ENCODE results near the gene IFITM2. TPM values are rescaled to one million over a fixed set of nuclear protein-coding genes. Genes with fewer than 3 reads are reported as not detected.
A peak's percentile ranks its signal among the peaks of the same experiment; 100 is the strongest.

The IFITM2 gene
- total RNA-seq, 3 donors from 2014 or later, result 57.2 to 254 (median 111) TPM

- ATAC-seq (no peak), DNase-seq (no peak)
- Histone ChIP-seq H3K9me3 (peaks cover 9% of the 10 kb centered on the region), H3K36me3 (ENCODE audit: low read depth) (no peaks in the 10 kb centered on the region), H3K4me1 (ENCODE audit: low read depth) (peaks cover 25% of the 10 kb centered on the region), H3K4me3 (no peak overlapping the region)
- intact Hi-C loops (cut with DNase I, micrococcal nuclease), result no loop called here
- no peak for TF ChIP-seq CTCF (IDR thresholded peaks at IDR 0.05)
Measured at GRCh38 chr11:356610-357009, 49.0 kb downstream of the IFITM2 start.

- DNase-seq (no peak), ATAC-seq (no peak)
- no peak overlapping the region for H3K4me3 ChIP-seq
- peaks cover 9% of the 10 kb centered on the region for H3K9me3 ChIP-seq
- intact Hi-C loops (cut with DNase I, micrococcal nuclease), result no loop called here
- no peak for TF ChIP-seq CTCF (IDR thresholded peaks at IDR 0.05)
- H3K36me3 ChIP-seq (ENCODE audit: low read depth), result no peaks in the 10 kb centered on the region
- H3K4me1 ChIP-seq (ENCODE audit: low read depth), result peaks cover 25% of the 10 kb centered on the region
Measured at GRCh38 chr11:357582-357981, 50.0 kb downstream of the IFITM2 start.

- intact Hi-C loops (cut with DNase I, micrococcal nuclease), result no loop called here
- Histone ChIP-seq H3K9me3 (peaks cover 9% of the 10 kb centered on the region), H3K4me3 (no peak overlapping the region), H3K4me1 (ENCODE audit: low read depth) (peaks cover 20% of the 10 kb centered on the region), H3K36me3 (ENCODE audit: low read depth) (no peaks in the 10 kb centered on the region)
- TF ChIP-seq CTCF (IDR thresholded peaks at IDR 0.05), result no peak
- ATAC-seq (no peak), DNase-seq (peak in 2 of 3 donors; percentile 12 to 40)
Measured at GRCh38 chr11:358129-358800, 50.6 kb downstream of the IFITM2 start.

Other genes with a start within 250 kb of the IFITM2 start
- gene SCGB1C1, start 114.7 kb upstream of the IFITM2 start, total RNA-seq, result not detected
- 10 to 100 TPM; 51.5 to 59.9 (median 55.8) TPM for gene BET1L, start 100.4 kb upstream of the IFITM2 start, total RNA-seq
- gene RIC8A, start 100.1 kb upstream of the IFITM2 start, total RNA-seq, result 10 to 100 TPM; 75.1 to 93.1 (median 82.2) TPM
- 10 to 100 TPM; 19.3 to 22.1 (median 22.0) TPM for gene SIRT3, start 71.5 kb upstream of the IFITM2 start, total RNA-seq
- 100 to 1,000 TPM in 1 of 3 donors, 10 to 100 TPM in 2; 92.6 to 110 (median 96.4) TPM for gene PSMD13, start 70.8 kb upstream of the IFITM2 start, total RNA-seq
- gene NLRP6, start 29.4 kb upstream of the IFITM2 start, total RNA-seq, result 1 to 10 TPM in 1 of 3 donors, under 1 TPM in 2; 0.66 to 2.6 (median 0.72) TPM
- gene PGGHG, start 18.7 kb upstream of the IFITM2 start, total RNA-seq, result 10 to 100 TPM; 21.2 to 37.1 (median 29.7) TPM
- gene IFITM5, start 8.3 kb upstream of the IFITM2 start, total RNA-seq, result not detected
- gene IFITM1, start 6.2 kb downstream of the IFITM2 start, total RNA-seq, result 100 to 1,000 TPM in 1 of 3 donors, 10 to 100 TPM in 2; 80.2 to 182 (median 87.3) TPM
- gene IFITM3, start 13.0 kb downstream of the IFITM2 start, total RNA-seq, result 100 to 1,000 TPM in 2 of 3 donors, 10 to 100 TPM in 1; 76.1 to 410 (median 353) TPM
- gene B4GALNT4, start 61.7 kb downstream of the IFITM2 start, total RNA-seq, result 10 to 100 TPM in 1 of 3 donors, 1 to 10 TPM in 2; 2.1 to 11.8 (median 2.2) TPM
- 100 to 1,000 TPM in 2 of 3 donors, 10 to 100 TPM in 1; 73.3 to 174 (median 143) TPM for gene PKP3, start 86.4 kb downstream of the IFITM2 start, total RNA-seq
- gene SIGIRR, start 107.2 kb downstream of the IFITM2 start, total RNA-seq, result 100 to 1,000 TPM; 103 to 190 (median 116) TPM
- gene ANO9, start 134.2 kb downstream of the IFITM2 start, total RNA-seq, result 100 to 1,000 TPM in 2 of 3 donors, 10 to 100 TPM in 1; 85.2 to 179 (median 131) TPM
- gene PTDSS2, start 142.5 kb downstream of the IFITM2 start, total RNA-seq, result 10 to 100 TPM; 19.2 to 34.8 (median 27.3) TPM
- 100 to 1,000 TPM; 108 to 127 (median 118) TPM for gene RNH1, start 199.4 kb downstream of the IFITM2 start, total RNA-seq
- gene HRAS, start 227.8 kb downstream of the IFITM2 start, total RNA-seq, result 10 to 100 TPM; 41.4 to 50.6 (median 50.1) TPM
- gene LRRC56, start 229.7 kb downstream of the IFITM2 start, total RNA-seq, result 1 to 10 TPM; 1.5 to 5.2 (median 4.8) TPM

All from mucosa of descending colon (tissue), 3 donors.